GM12878 (cell line): ENCODE results near the gene RAD51B. TPM values are rescaled to one million over a fixed set of nuclear protein-coding genes. Genes with fewer than 3 reads are reported as not detected.

ENCODE experiments used
- ATAC-seq: fragments of 200-7000 bp; cut with Tn5 transposase; 3 replicates; pipeline ENCODE4 v1.9.1; 2020; ENCODE audit warnings: mild to moderate bottlenecking, moderate library complexity
- BruUV-seq: library from RNA; stranded (reverse); fragments of 400-500 nt; replicated peaks from 2 replicates; lab custom pipeline; 2021; lab: Mats Ljungman, UMichigan
- CTCF ChIA-PET: fragments of 300-600 bp; sonication (Branson Sonifier 250); formaldehyde crosslinking; extraction: SDS; loops from one replicate; lab custom pipeline; 2021; ENCODE audit warnings: inconsistent platforms; lab: Yijun Ruan, JAX
- POLR2A ChIA-PET: fragments of 350-600 bp; formaldehyde crosslinking; extraction: SDS; loops from one replicate; lab custom pipeline; 2021; ENCODE audit warnings: inconsistent platforms; lab: Charles Lee
- RAD21 ChIA-PET: fragments of 300-600 bp; sonication (Branson Sonifier 250); formaldehyde crosslinking; loops from one replicate; lab custom pipeline; 2023; ENCODE audit warnings: antibody characterized with exemption; ENCODE audit not compliant: unreplicated experiment; lab: Charles Lee
- SMC1A ChIA-PET: fragments of 300-600 bp; sonication (Branson Sonifier 250); formaldehyde crosslinking; loops from one replicate; lab custom pipeline; 2023; ENCODE audit not compliant: unreplicated experiment, uncharacterized antibody; lab: Charles Lee
- DNase-seq: peaks from one replicate; pipeline ENCODE4 v3.0.0-alpha.2; 2011; ENCODE audit warnings: low read depth, low spot score
- FAIRE-seq: peaks from 3 replicates; lab custom pipeline; 2011; peaks lifted over from hg19 to GRCh38; lab: Jason Lieb, UNC
- H2AFZ ChIP-seq: 2 replicates; pipeline ENCODE4 v1.6.0; 2011; ENCODE audit warnings: low read depth, low read length, control low read depth; ENCODE audit not compliant: control insufficient read depth
- H3K27ac ChIP-seq: 2 replicates; pipeline ENCODE4 v1.5.1; 2011; ENCODE audit warnings: control low read depth; ENCODE audit not compliant: control insufficient read depth, insufficient read depth
- H3K27me3 ChIP-seq, 2 experiments: replicated peaks in 1 of 2; 2 replicates each; pipeline versions ENCODE4 v1.6.0 to v1.6.1; 2011; ENCODE audit warnings: low read length in 1 of 2; ENCODE audit not compliant: control insufficient read depth in 2 of 2, insufficient read depth in 2 of 2
- H3K36me3 ChIP-seq, 2 experiments: 2 replicates each; pipeline ENCODE4 v1.5.1; 2011; ENCODE audit warnings: low read length in 1 of 2; ENCODE audit not compliant: control insufficient read depth in 2 of 2, insufficient read depth in 2 of 2
- H3K4me1 ChIP-seq: 2 replicates; pipeline ENCODE4 v1.6.1; 2011; ENCODE audit warnings: mild to moderate bottlenecking, low read length, moderate library complexity, mixed read lengths; ENCODE audit not compliant: control insufficient read depth, insufficient read depth
- H3K4me2 ChIP-seq: 2 replicates; pipeline ENCODE4 v1.6.0; 2011; ENCODE audit warnings: control low read depth; ENCODE audit not compliant: control insufficient read depth, insufficient read depth
- H3K4me3 ChIP-seq: fragments of 200-600 bp; sonication (generic); 2 replicates; pipeline ENCODE4 v1.5.1; 2016
- H3K79me2 ChIP-seq: 2 replicates; pipeline ENCODE4 v1.6.0; 2011; ENCODE audit warnings: low read length; ENCODE audit not compliant: control insufficient read depth, insufficient read depth
- H3K9ac ChIP-seq: 2 replicates; pipeline ENCODE4 v1.8.0; 2011; ENCODE audit warnings: low read length, control low read depth, mixed read lengths; ENCODE audit not compliant: control insufficient read depth, insufficient read depth
- H3K9me3 ChIP-seq: replicated peaks from 3 replicates; pipeline ENCODE4 v1.5.1; 2011; ENCODE audit warnings: mild to moderate bottlenecking, low read length; ENCODE audit not compliant: control insufficient read depth, insufficient read depth
- H4K20me1 ChIP-seq: 2 replicates; pipeline ENCODE4 v1.6.0; 2011; ENCODE audit not compliant: control insufficient read depth, insufficient read depth
- CHD4 ChIP-seq: fragments of 200-600 bp; sonication (generic); IDR thresholded peaks from 2 replicates; pipeline ENCODE4 v1.6.1; 2016; ENCODE audit warnings: mild to moderate bottlenecking
- CREM ChIP-seq: IDR thresholded peaks from 2 replicates; pipeline ENCODE4 v1.6.1; 2014; ENCODE audit warnings: antibody characterized with exemption, low read depth
- EGR1 ChIP-seq, 2 experiments: IDR thresholded peaks; 1 replicate in 1 of 2; 2 replicates in 1 of 2; pipeline ENCODE4 v1.6.1; 2011 to 2012; ENCODE audit warnings: low read depth in 2 of 2, low read length in 2 of 2, borderline replicate concordance in 1 of 2, mild to moderate bottlenecking in 1 of 2, moderate library complexity in 1 of 2
- FOS ChIP-seq: IDR thresholded peaks from 3 replicates; pipeline ENCODE4 v1.6.1; 2011; ENCODE audit warnings: borderline replicate concordance; ENCODE audit not compliant: insufficient read length; ENCODE audit errors: extremely low read depth
- NFYA ChIP-seq: IDR thresholded peaks from 2 replicates; pipeline ENCODE4 v1.6.1; 2011; ENCODE audit warnings: low read depth, mild to moderate bottlenecking, low read length, improper control_type of control experiment, borderline replicate concordance
- NR2C2 ChIP-seq: IDR thresholded peaks from 2 replicates; pipeline ENCODE4 v1.6.1; 2011; ENCODE audit warnings: borderline replicate concordance, low read depth; ENCODE audit not compliant: control insufficient read depth, insufficient read length
- SMC3 ChIP-seq: IDR thresholded peaks from 2 replicates; pipeline ENCODE4 v1.6.1; 2011; ENCODE audit warnings: low read length, improper control_type of control experiment, borderline replicate concordance
- SREBF1 ChIP-seq: IDR thresholded peaks from 2 replicates; pipeline ENCODE4 v1.6.1; 2012; ENCODE audit warnings: mild to moderate bottlenecking, low read length
- TAF1 ChIP-seq: IDR thresholded peaks from 2 replicates; pipeline ENCODE4 v1.6.1; 2011; ENCODE audit warnings: mild to moderate bottlenecking, low read depth, low read length, borderline replicate concordance
- WRNIP1 ChIP-seq: IDR thresholded peaks from 2 replicates; pipeline ENCODE4 v1.6.1; 2011; ENCODE audit warnings: low read depth, low read length, improper control_type of control experiment, borderline replicate concordance
- YY1 ChIP-seq: IDR thresholded peaks from 2 replicates; pipeline ENCODE4 v1.6.1; 2011; ENCODE audit warnings: low read depth, mild to moderate bottlenecking, low read length
- WGBS: methylation state at CpG from one replicate; pipeline ENCODE4 v1.1.6; 2016; ENCODE audit warnings: low lambda C conversion rate; ENCODE audit not compliant: insufficient replicate concordance, insufficient coverage; ENCODE audit errors: missing lambda C conversion rate; 5-methylcytosine and 5-hydroxymethylcytosine counted together
- in situ Hi-C: fragments of 300-500 bp; cut with MboI; formaldehyde crosslinking; loops from 9 replicates; pipeline ENCODE4 v1.14.3; 2018; ENCODE audit warnings: mixed read lengths
- intact Hi-C: fragments of 100-400 bp; cut with micrococcal nuclease; formaldehyde crosslinking; loops from one replicate; pipeline ENCODE4 v1.14.2; 2022; ENCODE audit not compliant: unreplicated experiment
- polyA plus RNA-seq, 11 experiments: library from polyadenylated mRNA; depleted of rRNA in 4 of 11; unstranded in 6 of 11; stranded (reverse) in 5 of 11; fragments of >200 nt; fragmentation: Nextera tagmentation in 4 of 11; fragmentation: Illumina TruSeq in 1 of 11; extraction: Ambion mirVana in 4 of 11; extraction: Trizol in 1 of 11; gene quantifications; 1 replicate in 1 of 11; 2 replicates in 10 of 11; pipeline versions ENCODE4 v1.2.1 to v1.2.3, GENCODE V29; 2011 to 2016; ENCODE audit warnings: inconsistent platforms in 2 of 11, missing spikeins in 2 of 11, low read depth in 1 of 11
- total RNA-seq, 4 experiments: library from RNA; depleted of rRNA in 3 of 4; stranded (reverse); fragments of >200 nt in 3 of 4; fragmentation: Illumina TruSeq in 1 of 4; extraction: Trizol in 1 of 4; gene quantifications; 2 replicates each; pipeline versions ENCODE4 v1.2.1 to v1.2.3, GENCODE V29; 2013 to 2021
- TF ChIP-seq, protein P1 (sequence below): fragments of 450-650 bp; conservative IDR thresholded peaks from 2 replicates; pipeline ENCODE4 v1.6.1; 2017; ENCODE audit warnings: mild to moderate bottlenecking, moderate library complexity
- TF ChIP-seq, protein P2 (sequence below): fragments of 450-650 bp; IDR thresholded peaks from 2 replicates; pipeline ENCODE4 v1.6.1; 2017; ENCODE audit warnings: mild to moderate bottlenecking

The RAD51B gene
- total and polyA plus RNA-seq, 10 of the 15 experiments (the other 5 are each of a cell fraction or from before 2014, with no cell fraction given): 9.8 to 26.8 (median 21.3) TPM

DNA sequence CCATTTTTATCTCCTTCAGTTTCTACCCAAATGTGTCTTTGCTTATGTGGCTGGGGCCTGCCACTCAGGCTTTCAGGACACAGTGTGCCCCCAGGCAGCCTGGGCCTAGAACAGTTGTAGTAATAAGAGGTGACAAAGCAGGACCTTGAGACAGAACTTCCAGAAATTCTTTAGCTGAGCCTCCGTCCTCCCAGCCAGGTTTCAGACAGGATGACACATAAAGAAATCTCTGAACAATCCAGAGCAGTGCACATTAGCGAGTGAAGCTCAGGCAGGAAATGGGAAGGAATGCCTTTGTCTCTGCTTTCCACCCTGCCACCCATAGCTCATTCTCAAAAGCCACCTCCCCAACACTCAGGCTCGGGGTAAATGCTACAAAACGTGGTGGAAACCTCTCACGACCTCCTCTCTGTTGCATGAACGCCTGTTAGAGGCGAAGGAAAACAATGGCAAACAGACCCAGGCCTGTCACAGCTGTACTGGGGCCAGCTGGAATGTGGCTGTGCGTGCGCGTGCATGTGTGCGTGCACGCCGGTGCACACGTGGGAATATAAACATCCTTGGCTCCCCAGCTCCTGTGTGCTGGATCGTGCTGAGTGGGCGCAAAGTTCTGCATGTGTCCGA lies 686.6 kb downstream of the RAD51B start (continued):
- TF ChIP-seq TAF1: 0 out of 2 replicates have a peak, but pooled peaks have one; percentile 4
- TF ChIP-seq, all 136 proteins: peak for 7

DNA sequence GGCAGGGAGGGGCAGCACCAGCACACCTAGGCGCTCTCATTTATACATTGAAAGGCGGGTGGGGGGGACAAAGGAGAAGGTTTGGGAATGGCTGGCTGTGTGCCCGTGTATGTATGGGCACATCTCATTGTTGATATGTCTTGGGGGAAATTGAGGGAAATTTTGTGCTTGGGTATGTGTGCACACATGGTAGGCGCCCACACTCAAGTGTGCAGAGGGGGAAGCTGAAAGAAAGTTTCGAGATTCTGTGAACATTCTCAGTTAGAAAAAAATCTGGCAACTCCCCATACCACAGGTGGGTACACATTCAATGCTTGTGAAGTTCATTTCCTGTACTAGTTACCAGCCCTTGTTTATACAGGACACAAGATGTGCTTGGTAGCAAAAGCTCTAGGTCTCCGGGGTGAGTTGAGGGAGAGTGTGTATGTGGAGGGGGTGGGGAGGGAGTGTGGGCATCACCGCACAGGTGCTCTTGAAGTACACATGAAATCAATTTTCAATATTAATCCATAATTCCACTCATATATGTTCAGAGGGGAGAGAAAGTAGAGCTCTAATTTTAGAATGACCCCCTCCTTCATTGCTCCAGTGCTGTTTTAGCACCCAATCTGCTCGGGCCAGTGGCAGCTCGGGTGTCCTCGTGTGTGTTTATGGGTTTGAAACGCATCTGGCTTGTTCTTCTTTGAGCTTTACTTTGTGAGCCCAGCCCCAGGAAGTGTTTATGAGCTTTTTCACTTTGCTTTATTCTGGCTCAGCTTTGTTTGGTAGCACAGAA lies 687.3 kb downstream of the RAD51B start:
- peak overlapping the region; percentile 76 for H3K27ac ChIP-seq
- peaks cover 31% of the 10 kb centered on the region for H3K4me1 ChIP-seq
- peak overlapping the region; percentile 87 for H3K4me2 ChIP-seq
- in situ Hi-C loops: no loop called here
- ChIA-PET POLR2A (interaction anchor here (0.5 to 3.0 kb wide), 24 partner anchors 11 to 688 kb away, joined by 3 to 20 read pairs (median 4); partner anchors contain the start of gene ZFP36L1), RAD21 (interaction anchor here (0.7 to 4.9 kb wide), 53 partner anchors 11 to 562 kb away, joined by 3 to 45 read pairs (median 4); partner anchors contain the start of gene ZFP36L1), CTCF (interaction anchor here (0.6 to 6.0 kb wide), 18 partner anchors 12 to 625 kb away, joined by 3 to 33 read pairs (median 4); partner anchors contain the start of gene ZFP36L1), SMC1A (interaction anchor here (0.7 to 6.2 kb wide), 49 partner anchors 8 to 562 kb away, joined by 3 to 56 read pairs (median 5); no protein-coding TSS in a partner anchor)
- no peaks in the 10 kb centered on the region for H3K36me3 ChIP-seq
- DNase-seq: peak; percentile 96
- BruUV-seq: no TSS peak
- FAIRE-seq: peak; percentile 81
- no peaks in the 10 kb centered on the region for H4K20me1 ChIP-seq
- 4% methylated on average over 11 of the region's 11 CpGs for WGBS
- H3K27me3 ChIP-seq: no peaks in the 10 kb centered on the region
- intact Hi-C loops: loop anchor here (2.0 to 5.0 kb wide), 3 partner anchors 230 to 256 kb away; no protein-coding TSS in a partner anchor
- H3K9me3 ChIP-seq: no peaks in the 10 kb centered on the region
- peak overlapping the region; percentile 65 for H3K9ac ChIP-seq
- peak overlapping the region; percentile 21 for H3K4me3 ChIP-seq
- peak overlapping the region; percentile 37 for H2AFZ ChIP-seq
- ATAC-seq: peak; percentile 92
- no peaks in the 10 kb centered on the region for H3K79me2 ChIP-seq
- TF ChIP-seq CREM (0 out of 2 replicates have a peak, but pooled peaks have one; percentile 35), SREBF1 (no peak), NFYA (no peak), SMC3 (peak; percentile 35; the same call in 1 of the 2 replicates), WRNIP1 (0 out of 2 replicates have a peak, but pooled peaks have one; percentile 70), EGR1 (IDR thresholded peaks at IDR 0.05; ENCODE audit: borderline replicate concordance in 1 of 2, low read depth in 2 of 2, low read length in 2 of 2) (no peak), NR2C2 (no peak), CHD4 (no peak), YY1 (no peak), FOS (no peak)
- TF ChIP-seq, protein P1, sequence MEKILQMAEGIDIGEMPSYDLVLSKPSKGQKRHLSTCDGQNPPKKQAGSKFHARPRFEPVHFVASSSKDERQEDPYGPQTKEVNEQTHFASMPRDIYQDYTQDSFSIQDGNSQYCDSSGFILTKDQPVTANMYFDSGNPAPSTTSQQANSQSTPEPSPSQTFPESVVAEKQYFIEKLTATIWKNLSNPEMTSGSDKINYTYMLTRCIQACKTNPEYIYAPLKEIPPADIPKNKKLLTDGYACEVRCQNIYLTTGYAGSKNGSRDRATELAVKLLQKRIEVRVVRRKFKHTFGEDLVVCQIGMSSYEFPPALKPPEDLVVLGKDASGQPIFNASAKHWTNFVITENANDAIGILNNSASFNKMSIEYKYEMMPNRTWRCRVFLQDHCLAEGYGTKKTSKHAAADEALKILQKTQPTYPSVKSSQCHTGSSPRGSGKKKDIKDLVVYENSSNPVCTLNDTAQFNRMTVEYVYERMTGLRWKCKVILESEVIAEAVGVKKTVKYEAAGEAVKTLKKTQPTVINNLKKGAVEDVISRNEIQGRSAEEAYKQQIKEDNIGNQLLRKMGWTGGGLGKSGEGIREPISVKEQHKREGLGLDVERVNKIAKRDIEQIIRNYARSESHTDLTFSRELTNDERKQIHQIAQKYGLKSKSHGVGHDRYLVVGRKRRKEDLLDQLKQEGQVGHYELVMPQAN: no peak
- TF ChIP-seq, protein P2, sequence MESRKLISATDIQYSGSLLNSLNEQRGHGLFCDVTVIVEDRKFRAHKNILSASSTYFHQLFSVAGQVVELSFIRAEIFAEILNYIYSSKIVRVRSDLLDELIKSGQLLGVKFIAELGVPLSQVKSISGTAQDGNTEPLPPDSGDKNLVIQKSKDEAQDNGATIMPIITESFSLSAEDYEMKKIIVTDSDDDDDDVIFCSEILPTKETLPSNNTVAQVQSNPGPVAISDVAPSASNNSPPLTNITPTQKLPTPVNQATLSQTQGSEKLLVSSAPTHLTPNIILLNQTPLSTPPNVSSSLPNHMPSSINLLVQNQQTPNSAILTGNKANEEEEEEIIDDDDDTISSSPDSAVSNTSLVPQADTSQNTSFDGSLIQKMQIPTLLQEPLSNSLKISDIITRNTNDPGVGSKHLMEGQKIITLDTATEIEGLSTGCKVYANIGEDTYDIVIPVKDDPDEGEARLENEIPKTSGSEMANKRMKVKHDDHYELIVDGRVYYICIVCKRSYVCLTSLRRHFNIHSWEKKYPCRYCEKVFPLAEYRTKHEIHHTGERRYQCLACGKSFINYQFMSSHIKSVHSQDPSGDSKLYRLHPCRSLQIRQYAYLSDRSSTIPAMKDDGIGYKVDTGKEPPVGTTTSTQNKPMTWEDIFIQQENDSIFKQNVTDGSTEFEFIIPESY: no peak
